ENCODE results near the gene GPRC5B.

GPRC5B gene

GRCh38 chr16:19896951-19897350 is 12.3 kb upstream of the GPRC5B start:
- DNase-seq (ENCODE audit: low spot score) = no peak

DNA sequence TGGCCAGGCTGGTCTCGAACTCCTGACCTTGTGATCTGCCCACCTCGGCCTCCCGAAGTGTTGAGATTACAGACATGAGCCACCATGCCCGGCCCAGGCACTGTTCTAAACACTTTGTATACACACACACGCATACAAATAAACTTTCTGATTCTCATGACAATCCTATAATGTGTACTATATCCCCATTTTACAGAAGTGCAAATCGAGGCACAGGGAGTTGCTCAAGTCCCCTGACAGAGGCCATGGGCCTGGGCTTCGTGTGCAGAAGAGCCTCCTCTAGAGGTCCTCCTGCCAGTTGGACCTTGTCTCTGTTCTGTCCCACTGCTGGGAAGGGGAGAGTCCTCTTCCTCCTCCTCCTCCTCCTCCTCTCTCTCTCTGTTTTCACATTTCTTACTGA is 9.9 kb upstream of the GPRC5B start:
- DNase-seq (ENCODE audit: low spot score) = no peak

GRCh38 chr16:19892902-19893301 is 8.3 kb upstream of the GPRC5B start:
- no peak for DNase-seq (ENCODE audit: low spot score)

- no peak for DNase-seq (ENCODE audit: low spot score)
Observed at GRCh38 chr16:19890901-19891300, 6.3 kb upstream of the GPRC5B start.

DNA sequence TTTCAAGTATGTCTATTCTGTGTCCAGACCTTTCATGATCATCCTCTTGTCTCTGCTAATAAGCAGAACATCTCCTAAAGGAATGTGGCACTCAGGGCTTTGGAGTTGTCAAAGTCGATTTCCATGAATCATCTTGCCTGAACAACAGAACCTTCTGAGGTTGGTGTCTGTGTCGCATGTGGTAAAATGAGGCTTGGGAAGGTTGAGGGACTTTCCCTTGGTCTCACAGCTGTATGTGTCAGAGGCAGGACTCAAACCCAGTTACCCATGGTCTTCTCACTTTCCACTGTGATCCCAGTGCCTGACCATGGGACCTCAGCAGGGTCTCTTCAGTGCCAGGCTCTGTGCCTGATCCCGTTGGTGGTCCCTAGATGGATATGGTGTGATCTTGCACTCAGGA is 4.2 kb upstream of the GPRC5B start:
- DNase-seq (ENCODE audit: low spot score) = no peak

DNA sequence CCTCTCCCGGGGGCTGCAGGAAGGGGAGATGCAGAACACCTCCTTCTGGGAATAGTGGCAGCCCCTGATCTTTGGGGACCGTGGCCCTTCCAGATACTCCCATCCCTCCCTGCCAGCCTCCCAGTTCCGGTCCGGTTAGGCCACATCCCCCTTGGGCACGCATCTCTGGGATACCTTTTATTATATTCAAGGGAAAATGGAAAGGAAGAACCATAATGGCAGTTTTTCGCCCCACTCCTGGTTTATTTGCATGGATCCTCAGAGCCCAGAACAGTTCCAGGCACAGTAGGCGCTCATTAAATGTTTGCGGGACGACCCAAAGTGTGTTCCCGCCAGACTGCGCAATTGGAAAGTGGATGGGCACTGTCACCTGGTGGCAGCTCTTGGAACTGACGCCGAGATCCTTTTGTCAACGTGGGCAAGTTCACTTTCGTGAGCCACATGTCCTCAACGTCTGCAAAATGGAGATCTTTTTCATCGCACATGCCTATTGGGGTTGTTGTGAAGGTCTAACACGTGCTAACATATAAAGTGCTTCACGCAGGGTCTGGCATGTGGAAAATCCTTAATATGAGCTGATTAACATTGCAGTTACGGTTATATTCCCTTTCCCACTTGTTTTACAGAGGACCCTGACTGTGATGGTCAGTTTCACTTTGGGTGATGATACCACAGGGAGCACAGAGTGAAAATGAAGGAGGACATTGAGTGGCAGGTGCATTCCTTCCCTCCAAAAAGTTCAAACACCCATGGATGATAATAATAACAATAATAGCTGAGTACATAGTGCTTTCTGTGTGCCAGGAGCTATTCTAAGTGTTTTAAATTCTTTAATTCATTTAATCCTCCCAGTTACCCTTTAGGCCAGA is 1.7 kb upstream of the GPRC5B start:
- peak; percentile 84 for DNase-seq (ENCODE audit: low spot score)

- no peak for DNase-seq (ENCODE audit: low spot score)
Observed at GRCh38 chr16:19885451-19886072, 914 bp upstream of the GPRC5B start.

GRCh38 chr16:19883966-19884485 is 622 bp downstream of the GPRC5B start:
- DNase-seq (ENCODE audit: low spot score) = no peak

DNA sequence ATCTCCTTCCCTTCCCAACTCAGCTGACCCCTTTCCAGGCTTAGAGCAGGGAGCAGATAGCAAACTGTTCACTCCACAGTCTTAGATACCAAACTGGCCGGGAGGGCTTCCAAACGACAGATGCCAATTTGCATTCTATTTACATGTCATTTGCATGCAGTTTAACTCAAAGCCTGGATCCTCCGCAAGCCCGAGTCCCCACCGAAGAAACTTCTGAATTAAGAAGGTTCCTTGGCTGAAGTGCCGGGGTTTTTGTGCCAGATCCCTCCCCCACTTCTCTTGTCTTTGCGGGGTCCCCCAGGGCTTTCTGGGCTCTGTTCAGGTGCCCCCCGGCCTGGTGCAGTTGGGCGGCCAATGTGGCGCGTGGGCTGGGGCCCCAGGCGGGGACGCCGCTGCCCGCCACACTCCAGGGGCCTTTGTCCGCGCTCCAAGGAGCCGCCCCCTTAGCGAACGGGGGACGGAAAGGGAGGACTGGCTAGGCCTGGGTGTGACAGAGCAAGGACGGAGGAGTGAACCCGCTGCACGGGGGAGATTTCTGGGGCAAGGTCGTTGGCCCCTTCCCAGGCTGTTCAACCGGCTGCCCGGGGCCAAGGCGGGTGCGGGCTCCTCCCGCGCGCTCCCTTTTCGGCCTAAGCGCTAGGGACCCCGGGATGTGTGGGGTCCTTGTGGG is 1.2 kb downstream of the GPRC5B start:
- peak; percentile 81 for DNase-seq (ENCODE audit: low spot score)

DNA sequence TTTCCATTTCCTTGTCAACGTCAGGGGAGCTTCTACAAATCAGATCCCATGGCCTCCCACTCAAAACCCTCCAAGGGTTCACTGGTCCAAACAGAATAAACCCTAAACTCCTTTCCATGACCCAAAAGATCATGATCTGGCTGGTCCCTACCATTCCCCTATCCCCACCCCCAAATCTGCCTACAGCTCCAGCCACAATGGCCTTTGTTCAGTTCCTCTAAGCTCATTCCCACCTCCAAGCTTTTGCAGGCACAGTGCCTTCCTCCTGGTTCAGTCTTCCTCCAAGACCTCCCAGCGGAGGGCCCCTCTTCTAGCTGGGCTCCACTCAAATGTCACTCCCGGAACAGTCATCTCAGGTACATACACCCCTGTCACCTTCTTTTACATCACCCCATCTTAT is 2.0 kb downstream of the GPRC5B start:
- peak; percentile 48 for DNase-seq (ENCODE audit: low spot score)

GRCh38 chr16:19882186-19882585 is 2.5 kb downstream of the GPRC5B start:
- peak; percentile 57 for DNase-seq (ENCODE audit: low spot score)

DNA sequence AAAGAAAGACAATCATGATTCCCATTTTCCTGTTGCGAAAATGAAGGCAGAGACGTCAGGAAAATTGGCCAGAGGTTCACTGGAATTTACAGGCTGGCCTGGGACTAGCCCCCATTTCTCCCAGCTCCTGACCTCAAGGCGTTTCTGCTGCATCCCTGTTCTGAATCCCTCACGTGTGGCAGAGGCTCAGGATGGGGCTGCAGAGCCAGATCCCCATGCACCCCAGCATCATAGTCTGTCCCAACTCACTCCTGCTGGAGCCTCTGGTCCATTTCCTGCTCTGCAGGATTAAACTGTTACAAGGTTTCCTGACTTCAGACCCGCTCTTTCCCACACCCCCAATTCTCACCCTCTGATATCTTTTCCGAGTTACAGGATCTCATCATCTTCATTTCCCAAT is 2.9 kb downstream of the GPRC5B start:
- no peak for DNase-seq (ENCODE audit: low spot score)

GRCh38 chr16:19881028-19881427 is 3.6 kb downstream of the GPRC5B start:
- DNase-seq (ENCODE audit: low spot score) = no peak

GRCh38 chr16:19879241-19879792 is 5.3 kb downstream of the GPRC5B start:
- peak; percentile 66 for DNase-seq (ENCODE audit: low spot score)

- DNase-seq (ENCODE audit: low spot score) = peak; percentile 37
Observed at GRCh38 chr16:19878757-19879156, 5.9 kb downstream of the GPRC5B start.

DNA sequence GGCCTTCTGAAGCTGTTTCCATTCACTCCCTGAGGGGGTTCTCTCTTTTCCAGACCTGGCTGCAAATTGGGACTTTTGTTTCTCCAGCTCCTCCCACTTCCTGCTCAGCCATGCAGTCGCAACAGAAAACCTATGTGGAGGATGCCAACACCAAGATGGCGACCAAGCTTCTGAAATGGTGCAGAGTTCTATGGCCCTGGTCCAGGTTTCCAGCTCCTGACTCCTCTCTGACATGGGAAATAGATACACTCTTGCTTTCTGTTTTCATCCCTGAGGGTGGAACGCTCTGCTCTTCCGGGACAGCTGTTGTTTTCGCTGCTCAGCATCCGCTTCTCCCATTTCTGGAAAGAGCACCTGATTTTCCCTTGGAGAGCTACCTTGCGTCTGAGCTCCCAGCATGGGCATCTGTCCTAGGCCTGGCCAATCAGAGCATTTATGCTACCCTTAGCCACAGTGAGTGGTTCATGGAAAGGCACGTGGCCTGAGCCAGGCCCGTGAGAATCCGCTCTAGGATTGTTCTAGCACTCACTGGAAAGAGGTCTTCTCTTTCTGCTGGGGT is 8.1 kb downstream of the GPRC5B start:
- peak; percentile 13 for DNase-seq (ENCODE audit: low spot score)

DNA sequence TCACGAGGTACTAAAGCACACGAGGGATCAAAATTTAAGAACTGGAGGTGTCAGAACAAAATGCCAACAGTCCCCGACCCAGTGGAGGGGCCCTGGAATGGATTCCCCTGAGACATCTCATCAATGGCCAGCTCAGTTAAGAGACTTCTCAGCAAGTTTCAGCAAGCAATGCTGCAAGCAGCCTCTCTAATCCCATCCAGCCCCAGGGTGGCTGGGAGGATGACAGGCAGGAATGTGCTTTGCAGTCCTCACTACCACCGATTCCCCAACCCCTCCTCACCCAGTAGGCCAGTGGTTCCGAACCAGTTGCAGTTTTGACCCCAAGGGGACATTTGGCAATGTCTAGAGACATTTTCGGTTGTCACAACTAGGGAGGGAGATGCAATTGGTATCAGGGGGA is 8.7 kb downstream of the GPRC5B start:
- DNase-seq (ENCODE audit: low spot score) = no peak

GRCh38 chr16:19874851-19875546 is 9.6 kb downstream of the GPRC5B start:
- peak; percentile 14 for DNase-seq (ENCODE audit: low spot score)

DNA sequence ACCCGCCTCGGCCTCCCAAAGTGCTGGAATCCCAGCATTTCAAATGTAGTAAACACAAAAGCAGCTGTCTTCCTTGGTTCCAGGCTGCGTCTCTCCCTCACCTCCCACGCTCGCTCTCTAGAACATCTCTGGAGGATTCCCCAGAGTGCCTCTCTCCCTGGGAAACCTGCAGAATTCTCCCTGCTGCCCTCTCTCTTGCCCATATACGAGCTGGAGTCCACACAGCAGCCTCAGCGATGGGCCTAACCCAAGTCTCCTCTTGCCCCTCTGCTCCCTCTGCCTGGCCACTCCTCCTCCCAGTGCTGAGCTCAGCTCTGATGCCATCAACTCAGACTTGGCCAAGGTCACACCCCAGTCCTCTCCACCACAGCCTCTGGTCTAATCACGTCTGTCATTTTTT is 10.6 kb downstream of the GPRC5B start:
- DNase-seq (ENCODE audit: low spot score) = no peak

- no peak for DNase-seq (ENCODE audit: low spot score)
Observed at GRCh38 chr16:19872935-19873334, 11.7 kb downstream of the GPRC5B start.

- DNase-seq (ENCODE audit: low spot score) = peak; percentile 60
Observed at GRCh38 chr16:19872179-19872863, 12.3 kb downstream of the GPRC5B start.

Data from cerebellar cortex (tissue), 1 donor.